KMS-11 (cell line): ENCODE measurements around the gene CDK17.
A peak's percentile ranks its signal among the peaks of the same experiment; 100 is the strongest.

Experiments
- H2AFZ ChIP-seq: fragments of 200-600 bp; sonication (generic); 2 replicates; pipeline ENCODE4 v1.6.1; 2016; ENCODE audit warnings: antibody characterized with exemption, mixed run types, low read depth
- H3K27ac ChIP-seq: fragments of 200-600 bp; sonication (generic); 2 replicates; pipeline ENCODE4 v1.6.1; 2016; ENCODE audit warnings: mild to moderate bottlenecking, mixed run types
- H3K27me3 ChIP-seq: fragments of 200-600 bp; sonication (generic); 2 replicates; pipeline ENCODE4 v1.6.1; 2017; ENCODE audit warnings: mild to moderate bottlenecking, low read depth, mixed run types, moderate library complexity; ENCODE audit not compliant: insufficient read depth
- H3K36me3 ChIP-seq: fragments of 200-600 bp; sonication (generic); 2 replicates; pipeline ENCODE4 v1.6.1; 2017; ENCODE audit warnings: mild to moderate bottlenecking, mixed run types; ENCODE audit not compliant: insufficient read depth
- H3K4me1 ChIP-seq: fragments of 200-600 bp; sonication (generic); 2 replicates; pipeline ENCODE4 v1.6.1; 2016; ENCODE audit warnings: mild to moderate bottlenecking, low read depth, mixed run types; ENCODE audit not compliant: poor library complexity, severe bottlenecking
- H3K4me2 ChIP-seq: fragments of 200-600 bp; sonication (generic); 2 replicates; pipeline ENCODE4 v1.7.0; 2016; ENCODE audit warnings: mild to moderate bottlenecking, mixed run types
- H3K4me3 ChIP-seq: fragments of 200-600 bp; sonication (generic); IDR thresholded peaks from 2 replicates; pipeline ENCODE4 v1.6.1; 2017; ENCODE audit warnings: low read depth, low read length, mixed read lengths; ENCODE audit not compliant: insufficient read depth
- H3K79me2 ChIP-seq: fragments of 200-600 bp; sonication (generic); 2 replicates; pipeline ENCODE4 v1.6.1; 2016; ENCODE audit warnings: low read depth, mixed run types; ENCODE audit not compliant: insufficient read depth
- H3K9ac ChIP-seq: fragments of 200-600 bp; sonication (generic); 2 replicates; pipeline ENCODE4 v1.6.1; 2016; ENCODE audit warnings: mild to moderate bottlenecking, mixed run types
- H4K20me1 ChIP-seq: fragments of 200-600 bp; sonication (generic); 2 replicates; pipeline ENCODE4 v1.6.1; 2016; ENCODE audit warnings: mild to moderate bottlenecking, mixed run types; ENCODE audit not compliant: insufficient read depth
- CTCF ChIP-seq: fragments of 200-600 bp; sonication (generic); conservative IDR thresholded peaks from 2 replicates; pipeline ENCODE4 v1.6.1; 2017; ENCODE audit warnings: low read depth, mild to moderate bottlenecking, antibody characterized with exemption, low read length, moderate library complexity, mixed read lengths

The CDK17 gene

DNA sequence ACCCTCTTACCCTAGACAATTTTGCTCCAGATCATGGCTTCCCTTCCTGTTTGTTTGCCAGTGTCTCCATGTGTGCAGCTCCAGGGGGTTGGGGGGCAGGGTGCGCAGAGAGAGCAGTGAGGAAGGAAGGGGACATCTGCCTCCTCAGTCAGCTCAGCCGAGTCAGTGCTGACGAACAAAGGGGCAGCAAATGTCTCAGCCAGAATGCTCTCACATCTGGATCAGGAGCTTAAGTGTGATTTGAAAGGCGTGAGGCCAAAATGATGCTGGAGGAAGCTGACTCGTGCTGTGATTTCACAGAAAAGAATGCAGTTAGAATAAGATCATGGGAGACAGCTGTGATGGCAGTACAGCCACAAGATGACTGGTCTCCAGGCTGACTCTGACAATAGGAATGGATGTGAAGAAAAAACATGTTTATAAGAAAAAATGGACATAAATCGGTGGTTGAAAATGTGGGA, 27.1 kb upstream of the CDK17 start:
- H3K27me3 ChIP-seq: no peaks in the 10 kb centered on the region
- no peak overlapping the region for H3K4me2 ChIP-seq
- H3K4me3 ChIP-seq: no peak overlapping the region
- no peaks in the 10 kb centered on the region for H4K20me1 ChIP-seq
- no peak overlapping the region for H3K9ac ChIP-seq
- TF ChIP-seq CTCF: no peak
- H3K4me1 ChIP-seq: peaks cover 10% of the 10 kb centered on the region
- no peak overlapping the region for H2AFZ ChIP-seq
- H3K79me2 ChIP-seq: no peaks in the 10 kb centered on the region
- H3K27ac ChIP-seq: no peak overlapping the region
- no peaks in the 10 kb centered on the region for H3K36me3 ChIP-seq

DNA sequence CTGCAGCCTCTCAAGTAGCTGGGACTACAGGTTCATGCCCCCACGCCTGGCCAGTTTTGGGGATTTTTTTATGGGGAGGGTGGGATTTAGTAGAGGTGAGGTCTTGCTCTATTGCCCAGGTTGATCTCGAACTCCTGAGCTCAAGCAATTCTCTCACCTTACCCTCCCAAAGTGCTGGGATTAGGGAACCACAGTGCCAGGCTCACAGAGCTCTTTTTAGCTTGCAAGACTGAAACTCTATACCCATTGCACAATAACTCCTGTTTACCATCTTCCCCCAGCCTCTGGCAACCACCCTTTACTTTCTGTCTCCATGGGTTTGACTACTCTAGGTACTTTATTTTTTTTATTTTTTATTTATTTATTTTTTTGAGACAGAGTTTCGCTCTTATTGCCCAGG, 25.7 kb upstream of the CDK17 start:
- H3K4me1 ChIP-seq: peaks cover 10% of the 10 kb centered on the region
- no peak overlapping the region for H3K27ac ChIP-seq
- H3K79me2 ChIP-seq: no peaks in the 10 kb centered on the region
- H4K20me1 ChIP-seq: no peaks in the 10 kb centered on the region
- no peak overlapping the region for H3K9ac ChIP-seq
- no peaks in the 10 kb centered on the region for H3K27me3 ChIP-seq
- no peak for TF ChIP-seq CTCF
- H3K4me3 ChIP-seq: no peak overlapping the region
- H3K4me2 ChIP-seq: 0 out of 2 replicates have a peak overlapping the region, but pooled peaks have one; percentile 9
- no peaks in the 10 kb centered on the region for H3K36me3 ChIP-seq
- H2AFZ ChIP-seq: no peak overlapping the region

- H2AFZ ChIP-seq: no peak overlapping the region
- H3K27ac ChIP-seq: no peak overlapping the region
- 0 out of 2 replicates have a peak overlapping the region, but pooled peaks have one; percentile 9 for H3K4me2 ChIP-seq
These were observed 25.1 kb upstream of the CDK17 start for GRCh38 chr12:96425321-96425720.

DNA sequence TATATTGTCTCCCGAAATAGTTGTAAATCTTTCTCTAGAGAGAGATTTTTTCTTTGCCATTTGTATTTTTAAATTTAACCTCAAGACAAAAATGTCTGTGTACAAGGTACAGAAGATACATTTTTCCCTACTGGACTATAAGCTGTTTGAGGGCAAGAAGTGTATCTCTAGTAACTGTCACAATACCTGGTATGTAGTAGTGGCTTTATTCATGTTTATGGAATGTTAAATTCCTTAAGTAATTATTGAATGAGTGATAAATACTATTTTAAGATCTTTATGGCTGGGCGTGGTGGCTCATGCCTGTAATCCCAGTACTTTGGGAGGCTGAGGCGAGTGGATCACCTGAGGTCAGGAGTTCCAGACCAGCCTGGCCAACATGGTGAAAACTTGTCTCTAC, 24.4 kb upstream of the CDK17 start:
- no peak overlapping the region for H3K9ac ChIP-seq
- no peaks in the 10 kb centered on the region for H3K36me3 ChIP-seq
- H3K79me2 ChIP-seq: no peaks in the 10 kb centered on the region
- no peak for TF ChIP-seq CTCF
- peaks cover 10% of the 10 kb centered on the region for H3K4me1 ChIP-seq
- H2AFZ ChIP-seq: no peak overlapping the region
- H3K27me3 ChIP-seq: no peaks in the 10 kb centered on the region
- H3K27ac ChIP-seq: no peak overlapping the region
- H3K4me3 ChIP-seq: no peak overlapping the region
- no peaks in the 10 kb centered on the region for H4K20me1 ChIP-seq
- no peak overlapping the region for H3K4me2 ChIP-seq

More at GRCh38 chr12:96425321-96425720, 25.1 kb upstream of the CDK17 start:
- no peaks in the 10 kb centered on the region for H4K20me1 ChIP-seq
- H3K4me3 ChIP-seq: no peak overlapping the region
- H3K4me1 ChIP-seq: peaks cover 10% of the 10 kb centered on the region
- no peaks in the 10 kb centered on the region for H3K36me3 ChIP-seq
- H3K27me3 ChIP-seq: no peaks in the 10 kb centered on the region
- TF ChIP-seq CTCF: no peak
- no peaks in the 10 kb centered on the region for H3K79me2 ChIP-seq
- no peak overlapping the region for H3K9ac ChIP-seq
